Neural crest cell (in vitro differentiated cells): ENCODE data around the gene OR6C75. TPM values are rescaled to one million over a fixed set of nuclear protein-coding genes. Genes with fewer than 3 reads are reported as not detected.
"Not testable (repeated sequence)": the region's sequence is repeated elsewhere in the genome, so short reads cannot be mapped to it uniquely, and the experiment has no call there.

Experiments
- DNase-seq: peaks from one replicate; pipeline ENCODE4 v3.0.0; 2021; ENCODE audit warnings: low read depth, mixed read lengths, low spot score
- H3K27ac Mint-ChIP-seq: one replicate; pipeline ENCODE4 v1.8.0; 2021; ENCODE audit warnings: mild to moderate bottlenecking, mixed read lengths; ENCODE audit not compliant: unreplicated experiment
- H3K27me3 Mint-ChIP-seq: 2 replicates; pipeline ENCODE4 v1.8.0; 2021; ENCODE audit warnings: low read depth, mild to moderate bottlenecking, mixed read lengths
- H3K36me3 Mint-ChIP-seq: 2 replicates; pipeline ENCODE4 v1.8.0; 2021; ENCODE audit warnings: low read depth, mild to moderate bottlenecking, mixed read lengths
- H3K4me1 Mint-ChIP-seq: 2 replicates; pipeline ENCODE4 v1.8.0; 2021; ENCODE audit warnings: mixed read lengths
- H3K4me3 Mint-ChIP-seq: one replicate; pipeline ENCODE4 v1.8.0; 2021; ENCODE audit warnings: mild to moderate bottlenecking, mixed read lengths
- H3K9me3 Mint-ChIP-seq: 2 replicates; pipeline ENCODE4 v1.8.0; 2021; ENCODE audit warnings: mixed read lengths
- CTCF ChIP-seq: fragments of 200-600 bp; sonication (generic); conservative IDR thresholded peaks from 2 replicates; pipeline ENCODE4 v1.5.0; 2021; ENCODE audit warnings: antibody characterized with exemption, mild to moderate bottlenecking
- long read RNA-seq: library from polyadenylated mRNA; unstranded; transcript quantifications from one replicate; pipeline ENCODE4 v2.0.0, GENCODE V29; 2020
- total RNA-seq: library from RNA; stranded (reverse); gene quantifications from 2 replicates; pipeline ENCODE4 v1.2.1, GENCODE V29; 2021

OR6C75 gene
- not detected in 2 replicates for total RNA-seq
- long read RNA-seq = 0 reads

- DNase-seq = no peak
- TF ChIP-seq CTCF = no peak
- no peaks in the 10 kb centered on the region for H3K4me1 Mint-ChIP-seq
- no peak within 1 kb of the TSS for H3K4me3 Mint-ChIP-seq
- H3K27ac Mint-ChIP-seq = no peak within 1 kb of the TSS
- no peaks in the 10 kb centered on the region for H3K27me3 Mint-ChIP-seq
- H3K36me3 Mint-ChIP-seq = no peaks in the 10 kb centered on the region
- H3K9me3 Mint-ChIP-seq = peaks cover 5% of the 10 kb centered on the region
Observed at GRCh38 chr12:55362675-55363074, at the start of gene OR6C75. TSS of gene OR6C75 (plus strand) at chr12:55362975. CDS start at chr12:55365111, 2,136 bp downstream.

DNA sequence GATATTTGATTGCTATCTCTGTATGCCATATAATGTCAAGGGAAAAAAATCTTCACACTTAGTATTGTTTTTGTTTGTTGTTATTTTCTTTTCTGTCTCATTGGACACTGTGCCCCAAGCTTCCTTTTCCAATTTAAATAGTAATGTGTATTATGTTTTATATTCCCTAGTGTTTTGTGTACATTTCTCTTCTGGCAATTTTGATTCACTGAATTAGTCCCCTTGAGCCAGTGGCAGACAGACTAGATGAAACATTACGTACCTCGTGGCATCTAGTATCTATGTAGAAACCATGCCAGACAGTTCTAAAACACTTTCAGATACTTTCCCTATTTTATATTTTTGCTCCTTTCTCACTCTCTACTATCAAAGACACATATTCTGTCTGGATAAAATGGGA, 48.7 kb upstream of the OR6C75 start, which contains the start of gene OR6C1:
TSS of gene OR6C1 (plus strand) at position 301 of the 400 bp plus-strand sequence. CDS start 6,257 bp downstream, outside the sequence.
- no peak for DNase-seq
- Mint-ChIP-seq H3K9me3 (peaks cover 2% of the 10 kb centered on the region), H3K4me1 (no peaks in the 10 kb centered on the region), H3K4me3 (no peak within 1 kb of the TSS), H3K27me3 (no peaks in the 10 kb centered on the region), H3K27ac (no peak within 1 kb of the TSS), H3K36me3 (peaks cover 2% of the 10 kb centered on the region)
- TF ChIP-seq CTCF = no peak

- no peak overlapping the region for H3K27ac Mint-ChIP-seq
- H3K36me3 Mint-ChIP-seq = no peaks in the 10 kb centered on the region
- H3K27me3 Mint-ChIP-seq = no peaks in the 10 kb centered on the region
- no peak overlapping the region for H3K4me3 Mint-ChIP-seq
- no peak for DNase-seq
- no peaks in the 10 kb centered on the region for H3K9me3 Mint-ChIP-seq
- TF ChIP-seq CTCF = no peak
- H3K4me1 Mint-ChIP-seq = no peaks in the 10 kb centered on the region
Observed at GRCh38 chr12:55320201-55320600, 42.6 kb upstream of the OR6C75 start.

GRCh38 chr12:55325801-55326200, 37.0 kb upstream of the OR6C75 start:
- not testable (repeated sequence) for H3K27me3 Mint-ChIP-seq, H3K9me3 Mint-ChIP-seq, H3K4me3 Mint-ChIP-seq

DNA sequence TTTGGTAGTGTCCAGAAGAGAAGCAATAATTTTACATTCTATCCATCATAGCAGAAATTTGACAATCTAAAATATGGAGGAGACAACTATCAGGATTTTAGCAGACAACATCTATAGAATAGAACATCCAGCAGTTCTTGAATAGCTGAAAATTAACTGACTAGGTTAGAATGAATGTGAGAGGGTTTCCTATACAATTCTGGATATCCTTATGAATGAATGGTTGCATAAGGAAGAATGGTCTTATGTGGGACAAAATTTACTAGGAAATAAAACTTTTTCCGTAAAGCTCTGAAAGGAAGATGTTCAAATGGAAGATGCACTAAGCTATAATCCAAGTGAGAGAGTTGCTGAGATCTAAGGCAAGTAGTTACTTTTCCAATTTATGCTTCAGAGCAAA, 32.3 kb upstream of the OR6C75 start, which contains the start of gene OR6C3:
TSS of gene OR6C3 (plus strand) at position 301 of the 400 bp plus-strand sequence. CDS start 955 bp downstream, outside the sequence.
- H3K9me3 Mint-ChIP-seq = peaks cover 2% of the 10 kb centered on the region
- TF ChIP-seq CTCF = no peak
- H3K4me3 Mint-ChIP-seq = no peak within 1 kb of the TSS
- no peak for DNase-seq
- H3K36me3 Mint-ChIP-seq = no peaks in the 10 kb centered on the region
- H3K27me3 Mint-ChIP-seq = no peaks in the 10 kb centered on the region
- H3K27ac Mint-ChIP-seq = no peak within 1 kb of the TSS
- H3K4me1 Mint-ChIP-seq = peaks cover 6% of the 10 kb centered on the region

More at GRCh38 chr12:55325801-55326200, 37.0 kb upstream of the OR6C75 start:
- H3K36me3 Mint-ChIP-seq, H3K4me1 Mint-ChIP-seq, DNase-seq, H3K27ac Mint-ChIP-seq: not testable (repeated sequence)

DNA sequence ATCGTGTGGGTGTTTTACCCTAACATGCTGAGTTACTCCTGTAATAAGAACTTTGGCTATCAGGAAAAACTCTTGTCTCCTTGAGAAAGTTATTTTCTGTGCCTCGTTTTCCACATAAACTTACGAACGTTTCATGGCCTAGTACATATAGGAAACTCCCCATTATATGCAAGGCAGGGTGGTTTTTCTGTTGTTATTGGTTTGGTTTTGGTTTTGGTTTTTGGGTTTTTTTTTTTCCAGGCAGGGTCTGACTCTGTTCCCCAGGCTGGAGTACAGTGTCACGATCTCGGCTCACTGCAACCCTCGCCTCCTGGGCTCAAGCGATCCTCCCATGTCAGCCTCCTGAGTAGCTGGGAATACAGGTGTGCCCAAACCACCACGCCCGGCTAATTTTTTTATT, 26.8 kb upstream of the OR6C75 start:
- Mint-ChIP-seq H3K27ac (no peak overlapping the region), H3K4me1 (peaks cover 16% of the 10 kb centered on the region), H3K27me3 (no peaks in the 10 kb centered on the region), H3K36me3 (no peaks in the 10 kb centered on the region), H3K4me3 (no peak overlapping the region), H3K9me3 (peaks cover 9% of the 10 kb centered on the region)
- no peak for DNase-seq
- TF ChIP-seq CTCF = no peak

DNA sequence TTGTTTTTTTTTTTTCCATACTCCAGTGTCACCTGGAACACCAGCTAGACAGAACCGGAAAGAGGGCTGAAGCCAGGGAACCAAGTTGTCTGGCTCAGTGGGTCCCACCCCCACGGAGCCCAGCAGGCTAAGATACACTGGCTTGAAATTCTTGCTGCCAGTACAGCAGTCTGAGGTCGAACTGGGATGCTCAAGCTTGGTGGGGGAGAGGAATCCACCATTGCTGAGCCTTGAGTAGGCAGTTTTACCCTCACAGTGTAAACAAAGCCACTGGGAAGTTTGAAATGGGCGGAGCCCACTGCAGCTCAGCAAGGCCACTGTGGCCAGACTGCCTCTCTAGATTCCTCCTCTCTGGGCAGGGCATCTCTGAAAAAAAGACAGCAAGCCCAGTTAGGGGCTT, 7.4 kb upstream of the OR6C75 start:
- not testable (repeated sequence) for DNase-seq, H3K4me3 Mint-ChIP-seq, H3K36me3 Mint-ChIP-seq, H3K27ac Mint-ChIP-seq, H3K9me3 Mint-ChIP-seq, H3K4me1 Mint-ChIP-seq, H3K27me3 Mint-ChIP-seq
